GM20000 (cell line): ENCODE data around the gene VPS13A.
A peak's percentile ranks its signal among the peaks of the same experiment; 100 is the strongest.

Source experiments
- DNase-seq: peaks from one replicate; pipeline ENCODE4 v3.0.0; 2012; ENCODE audit warnings: low spot score
- TF ChIP-seq, protein P1 (sequence below): IDR thresholded peaks from 2 replicates; pipeline ENCODE4 v1.5.1; 2012; ENCODE audit warnings: mild to moderate bottlenecking, control low read depth; ENCODE audit errors: extremely low read depth, missing control alignments

The VPS13A gene

GRCh38 chr9:77177143-77177893, at the start of gene VPS13A:
TSS of gene VPS13A (plus strand) at chr9:77177534. CDS start at chr9:77177705, 171 bp downstream.
- TF ChIP-seq, protein P1, sequence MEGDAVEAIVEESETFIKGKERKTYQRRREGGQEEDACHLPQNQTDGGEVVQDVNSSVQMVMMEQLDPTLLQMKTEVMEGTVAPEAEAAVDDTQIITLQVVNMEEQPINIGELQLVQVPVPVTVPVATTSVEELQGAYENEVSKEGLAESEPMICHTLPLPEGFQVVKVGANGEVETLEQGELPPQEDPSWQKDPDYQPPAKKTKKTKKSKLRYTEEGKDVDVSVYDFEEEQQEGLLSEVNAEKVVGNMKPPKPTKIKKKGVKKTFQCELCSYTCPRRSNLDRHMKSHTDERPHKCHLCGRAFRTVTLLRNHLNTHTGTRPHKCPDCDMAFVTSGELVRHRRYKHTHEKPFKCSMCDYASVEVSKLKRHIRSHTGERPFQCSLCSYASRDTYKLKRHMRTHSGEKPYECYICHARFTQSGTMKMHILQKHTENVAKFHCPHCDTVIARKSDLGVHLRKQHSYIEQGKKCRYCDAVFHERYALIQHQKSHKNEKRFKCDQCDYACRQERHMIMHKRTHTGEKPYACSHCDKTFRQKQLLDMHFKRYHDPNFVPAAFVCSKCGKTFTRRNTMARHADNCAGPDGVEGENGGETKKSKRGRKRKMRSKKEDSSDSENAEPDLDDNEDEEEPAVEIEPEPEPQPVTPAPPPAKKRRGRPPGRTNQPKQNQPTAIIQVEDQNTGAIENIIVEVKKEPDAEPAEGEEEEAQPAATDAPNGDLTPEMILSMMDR, result peak; percentile 33
- DNase-seq, result peak; percentile 93

DNA sequence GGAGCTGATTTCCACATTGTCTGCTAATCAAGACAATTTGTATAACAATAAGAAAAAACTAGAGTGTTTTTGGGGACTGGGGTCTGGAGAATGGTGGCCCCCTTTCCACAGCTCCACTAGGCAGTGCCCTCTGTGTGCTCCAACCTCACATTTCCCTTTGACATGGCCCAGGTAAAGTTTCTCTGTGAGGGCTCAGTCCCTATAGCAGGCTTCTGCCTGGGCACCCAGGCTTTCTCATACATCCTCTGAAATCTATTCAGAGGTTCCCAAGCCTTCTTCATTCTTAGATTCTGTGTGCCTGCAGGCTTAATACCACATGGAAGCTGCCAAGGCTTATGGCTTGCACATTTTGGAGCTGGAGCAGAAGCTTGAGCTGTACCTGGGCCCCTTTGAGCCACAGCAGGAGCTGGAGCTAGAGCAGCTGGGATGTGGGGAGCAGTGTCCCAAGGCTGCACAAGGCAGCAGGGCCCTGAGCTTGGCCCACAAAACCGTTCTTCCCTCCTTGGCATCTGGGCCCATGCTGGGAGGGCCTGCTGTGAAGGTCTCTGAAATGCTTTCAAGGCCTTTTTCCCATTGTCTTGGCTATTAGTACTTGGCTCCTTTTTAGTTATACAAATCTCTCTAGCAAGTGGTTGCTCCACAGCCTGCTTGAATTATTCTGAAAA, 49.1 kb upstream of the VPS13A start:
- TF ChIP-seq, protein P1, result no peak
- DNase-seq, result no peak

- TF ChIP-seq, protein P1, result no peak
- no peak for DNase-seq
Observed at GRCh38 chr9:77131399-77131798, 45.9 kb upstream of the VPS13A start.

GRCh38 chr9:77133011-77133410, 44.3 kb upstream of the VPS13A start:
- TF ChIP-seq, protein P1, result no peak
- DNase-seq, result no peak

DNA sequence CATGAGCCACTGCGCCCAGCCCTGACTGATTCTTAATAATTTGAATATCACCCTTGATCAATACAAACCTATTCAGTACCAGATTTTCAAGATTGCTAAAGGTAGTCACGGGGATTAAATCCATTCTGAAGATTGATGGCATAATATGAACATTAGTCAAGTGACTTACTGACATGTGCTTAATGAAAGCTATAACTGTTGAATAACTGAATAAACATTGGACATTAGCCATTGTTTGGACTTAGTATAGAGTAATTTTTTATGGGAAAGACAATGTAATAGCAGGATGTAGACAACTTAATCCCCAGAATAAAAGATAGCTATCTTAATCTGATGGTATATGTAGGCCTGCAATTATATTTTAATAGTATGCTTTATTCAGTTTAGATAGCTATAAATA, 35.0 kb upstream of the VPS13A start:
- DNase-seq, result no peak

DNA sequence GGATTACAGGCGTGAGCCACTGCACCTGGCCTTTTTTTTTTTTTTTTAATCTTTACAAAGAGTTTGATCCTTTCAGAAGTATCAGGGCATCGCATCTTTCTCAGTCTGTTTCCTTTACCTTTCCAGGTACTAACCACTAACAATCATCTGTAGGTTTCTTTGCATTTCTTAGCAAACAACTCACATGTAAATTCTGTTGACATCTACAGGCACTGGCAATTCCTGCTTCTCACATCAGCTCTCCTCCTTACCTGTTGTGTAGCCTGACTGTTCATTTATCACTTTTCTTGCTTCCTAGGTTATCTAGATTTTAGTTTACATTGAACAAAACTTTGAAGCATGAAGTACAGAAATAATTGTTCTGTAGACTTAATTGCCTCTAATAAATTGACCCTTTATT, 27.5 kb upstream of the VPS13A start:
- no peak for DNase-seq
- TF ChIP-seq, protein P1, result no peak

More for the DNA sequence above, 35.0 kb upstream of the VPS13A start:
- TF ChIP-seq, protein P1, result no peak

DNA sequence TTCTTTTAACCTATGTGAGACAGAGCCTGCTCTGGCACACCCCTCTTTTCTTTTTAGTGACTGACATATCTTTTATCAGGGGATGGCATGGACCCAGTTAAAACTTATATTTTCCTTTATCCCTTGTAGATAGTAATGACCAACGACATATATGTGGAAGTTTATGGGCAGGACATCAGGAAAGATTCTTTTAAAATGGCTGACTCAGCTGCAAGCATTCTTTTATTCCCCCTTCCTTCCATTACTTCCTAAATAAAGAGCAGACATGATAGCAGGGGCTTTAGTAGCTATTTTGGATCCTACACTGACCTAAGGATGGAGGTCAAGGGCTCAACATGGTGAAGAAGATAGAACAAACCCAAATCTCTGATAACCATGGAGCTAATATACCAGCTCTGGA, 25.0 kb upstream of the VPS13A start:
- no peak for DNase-seq
- TF ChIP-seq, protein P1, result no peak
